Esophagus muscularis mucosa (tissue), 4 donors: ENCODE measurements around the gene DOK5.

Experiments
- CTCF ChIP-seq, 3 experiments: fragments of 200-600 bp in 2 of 3; fragments of 450-650 bp in 1 of 3; sonication (generic) in 2 of 3; IDR thresholded peaks; one replicate each; pipeline ENCODE4 v1.5.1; 2017 to 2019; ENCODE audit warnings: antibody characterized with exemption in 3 of 3, mild to moderate bottlenecking in 2 of 3, moderate library complexity in 1 of 3
- EP300 ChIP-seq: sonication (generic); formaldehyde crosslinking; IDR thresholded peaks from one replicate; pipeline ENCODE4 v1.6.1; 2017; ENCODE audit warnings: antibody characterized with exemption
- POLR2A ChIP-seq: fragments of 450-650 bp; IDR thresholded peaks from one replicate; pipeline ENCODE4 v1.6.1; 2017; ENCODE audit warnings: antibody characterized with exemption, moderate library complexity, mild to moderate bottlenecking, low read depth

GRCh38 chr20:54680872-54681619 lies 205.7 kb downstream of the DOK5 start:
- TF ChIP-seq POLR2A (no peak), CTCF (IDR thresholded peaks at IDR 0.05) (peak; percentile 33 to 68 (median 61)), EP300 (no peak)
